Left cardiac atrium (tissue), 4 donors: Measurements from ENCODE around the gene PADI3. TPM values are rescaled to one million over a fixed set of nuclear protein-coding genes. Genes with fewer than 3 reads are reported as not detected.

Source experiments
- ATAC-seq, 2 donors: fragments of 200-7000 bp; cut with Tn5 transposase; one replicate each; pipeline ENCODE4 v1.9.1; 2020; ENCODE audit warnings: mild to moderate bottlenecking in 2 of 2, moderate library complexity in 2 of 2
- DNase-seq: peaks from one replicate; pipeline ENCODE4 v3.0.0-alpha.2; 2020
- intact Hi-C, 2 donors: fragments of 100-400 bp; cut with DNase I; formaldehyde crosslinking; loops; one replicate each; pipeline versions ENCODE4 v1.14.1 to v1.15.1; 2022 to 2023
- total RNA-seq, 2 donors: library from RNA; stranded (reverse); fragmentation: NEBNext Ultra II Directional; extraction: Animal tissue kit (Norgen Biotek cat#: 25700); gene quantifications; one replicate each; pipeline ENCODE4 v1.2.1, GENCODE V29; 2021
- donor health status: DM: no; HTN: yes; CAD: no.
- donor health status: DM: no; HTN: yes; CAD: no; lungs with severe emphysema.
- donor health status: DM: yes; HTN: yes; CAD: no.
- donor health status: Dilated cardiomyopathy.

PADI3 gene
- total RNA-seq, 2 donors from 2014 or later, result not detected

GRCh38 chr1:17213148-17213781 lies 35.6 kb upstream of the PADI3 start:
- DNase-seq (no peak), ATAC-seq (no peak)
- intact Hi-C loops, result no loop called here

DNA sequence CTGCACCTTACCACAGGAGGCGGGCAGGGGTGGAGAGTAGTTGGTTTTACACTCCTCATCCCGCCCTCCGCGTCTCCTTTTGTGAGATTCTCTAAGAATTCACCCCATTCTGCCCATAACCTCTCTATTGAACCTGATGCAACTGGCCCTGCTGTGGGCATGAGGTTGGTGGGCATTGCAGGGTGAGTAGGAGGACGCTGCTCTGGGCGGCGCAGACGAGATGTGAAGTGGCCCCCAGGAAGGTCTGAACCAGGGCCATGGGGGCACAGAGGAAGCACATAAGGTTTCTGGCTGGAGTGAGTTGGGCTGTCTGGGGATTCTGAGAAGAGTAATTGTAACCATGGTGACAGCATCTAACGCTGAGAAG lies 35.1 kb upstream of the PADI3 start:
- no peak for ATAC-seq
- DNase-seq, result no peak
- intact Hi-C loops, result no loop called here

DNA sequence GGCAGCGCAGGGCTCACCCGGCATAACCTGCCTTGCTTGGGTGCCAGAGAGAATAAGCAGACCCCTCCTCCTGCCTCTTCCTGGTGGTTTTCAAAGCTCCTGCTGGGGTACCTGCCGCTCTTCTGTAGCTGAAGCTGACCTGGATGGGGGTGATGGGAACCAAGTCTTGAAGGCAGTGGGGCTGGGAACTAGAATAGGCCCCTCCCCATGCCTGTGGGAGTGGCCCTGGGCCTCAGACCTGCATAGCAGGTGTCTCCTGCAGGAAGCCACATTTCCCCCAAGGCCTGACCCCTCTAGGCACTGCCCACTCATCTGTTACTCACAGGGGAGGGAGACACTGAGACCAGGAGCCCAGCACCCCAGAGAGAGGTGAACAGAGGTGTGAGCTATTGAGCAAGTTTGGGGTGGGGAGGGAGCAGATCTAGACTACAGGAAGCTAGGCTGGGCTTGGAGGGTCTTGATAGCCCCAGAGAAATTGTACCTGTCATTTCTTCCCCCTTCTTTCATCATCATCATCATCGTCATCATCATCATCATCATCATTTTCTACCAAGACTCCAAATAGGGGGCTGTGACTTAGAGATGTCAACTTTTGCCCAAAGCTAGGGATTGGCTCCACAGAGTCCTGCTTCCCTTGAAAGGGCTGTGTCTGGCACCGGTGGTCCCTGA lies 33.9 kb upstream of the PADI3 start:
- DNase-seq, result no peak
- ATAC-seq, result no peak
- intact Hi-C loops, result no loop called here

GRCh38 chr1:17215545-17215890 lies 33.4 kb upstream of the PADI3 start:
- ATAC-seq (no peak), DNase-seq (no peak)
- intact Hi-C loops, result no loop called here

DNA sequence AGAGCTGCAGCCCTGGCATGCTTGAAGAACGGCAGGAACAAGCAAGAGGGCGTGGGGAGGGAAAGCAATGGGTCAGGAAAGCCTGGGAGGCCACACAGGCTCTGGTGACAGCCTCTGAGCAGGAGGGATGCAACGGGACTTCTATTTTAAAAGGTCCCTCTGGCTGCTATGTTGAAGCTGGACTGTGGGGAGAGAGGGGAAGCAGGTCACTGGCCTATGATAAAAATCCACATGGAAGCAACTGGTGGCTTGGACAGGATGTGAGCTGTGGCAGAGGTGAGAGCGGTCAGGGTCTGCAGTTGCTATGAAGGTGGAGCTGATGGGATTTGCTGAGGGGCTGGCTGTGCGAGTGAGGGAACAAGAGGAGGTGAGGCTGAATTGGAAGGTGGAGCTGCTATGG lies 32.8 kb upstream of the PADI3 start:
- DNase-seq, result no peak
- ATAC-seq, result no peak
- intact Hi-C loops, result no loop called here

DNA sequence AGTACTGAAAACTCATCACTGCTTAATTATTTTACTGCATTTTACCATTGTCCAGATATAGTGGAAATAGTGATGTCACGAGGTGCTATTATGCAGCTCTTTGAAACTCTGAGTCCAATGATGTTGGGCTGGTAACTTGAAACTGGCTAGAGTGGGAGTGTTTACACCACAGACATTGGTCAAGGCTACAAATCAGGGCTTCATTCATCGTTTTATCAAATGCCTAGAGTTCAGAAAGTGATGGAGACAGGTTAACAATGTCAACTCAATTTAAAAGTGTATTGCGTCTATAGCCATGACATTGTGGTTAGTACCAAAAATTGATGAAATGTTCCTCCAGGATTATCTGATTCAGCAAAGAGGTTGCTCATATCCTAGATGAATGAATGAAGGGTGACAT lies 31.3 kb upstream of the PADI3 start:
- intact Hi-C loops, result no loop called here
- no peak for DNase-seq
- no peak for ATAC-seq

- DNase-seq (no peak), ATAC-seq (no peak)
- intact Hi-C loops, result no loop called here
These were observed 30.0 kb upstream of the PADI3 start for GRCh38 chr1:17218939-17219338.

DNA sequence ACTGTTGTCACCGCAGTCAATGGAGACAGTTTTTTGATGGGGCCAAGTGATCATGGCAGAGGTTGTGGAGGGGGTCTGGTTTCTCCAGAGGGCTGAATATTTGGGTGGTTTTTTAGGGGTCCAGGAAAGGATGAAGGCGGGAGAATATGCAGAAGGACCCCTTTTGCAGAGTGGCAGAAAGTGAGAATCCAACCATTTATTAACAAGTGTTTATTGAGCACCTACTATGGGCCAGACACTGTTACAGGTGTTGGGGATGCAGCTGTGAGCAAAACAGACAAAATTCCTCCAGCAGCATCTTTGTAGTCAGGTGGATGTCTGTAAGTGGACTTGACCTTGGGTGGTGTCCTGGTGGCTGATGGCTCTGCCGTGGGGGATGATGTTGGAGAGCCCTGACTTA lies 28.6 kb upstream of the PADI3 start:
- DNase-seq, result no peak
- intact Hi-C loops, result no loop called here
- no peak for ATAC-seq

- DNase-seq, result no peak
- ATAC-seq, result no peak
- intact Hi-C loops, result no loop called here
These were observed 26.3 kb upstream of the PADI3 start for GRCh38 chr1:17222557-17222956.

GRCh38 chr1:17224434-17224833 lies 24.5 kb upstream of the PADI3 start:
- ATAC-seq (no peak), DNase-seq (no peak)
- intact Hi-C loops, result no loop called here

- intact Hi-C loops, result no loop called here
- ATAC-seq, result no peak
- no peak for DNase-seq
These were observed 23.8 kb upstream of the PADI3 start for GRCh38 chr1:17225140-17225539.

- ATAC-seq (no peak), DNase-seq (no peak)
- intact Hi-C loops, result no loop called here
These were observed 21.5 kb upstream of the PADI3 start for GRCh38 chr1:17227358-17227915.

GRCh38 chr1:17228619-17229018 lies 20.3 kb upstream of the PADI3 start:
- ATAC-seq (no peak), DNase-seq (no peak)
- intact Hi-C loops, result no loop called here

- intact Hi-C loops, result no loop called here
- DNase-seq (no peak), ATAC-seq (no peak)
These were observed 19.5 kb upstream of the PADI3 start for GRCh38 chr1:17229379-17229778.

GRCh38 chr1:17230106-17230505 lies 18.8 kb upstream of the PADI3 start:
- ATAC-seq (no peak), DNase-seq (no peak)
- intact Hi-C loops, result loop anchor here in 1 of 2 donors (10.0 kb wide), 1 partner anchor 165 kb away; no protein-coding TSS in a partner anchor

- intact Hi-C loops, result loop anchor here in 1 of 2 donors (10.0 kb wide), 1 partner anchor 166 kb away; no protein-coding TSS in a partner anchor
- no peak for DNase-seq
- ATAC-seq, result no peak
These were observed 18.1 kb upstream of the PADI3 start for GRCh38 chr1:17230671-17231310.

- DNase-seq (no peak), ATAC-seq (peak in 1 of 2 donors; percentile 57)
- intact Hi-C loops, result loop anchor here in 1 of 2 donors (10.0 kb wide), 1 partner anchor 168 kb away; no protein-coding TSS in a partner anchor
These were observed 15.9 kb upstream of the PADI3 start for GRCh38 chr1:17232759-17233661.

GRCh38 chr1:17233675-17234320 lies 15.1 kb upstream of the PADI3 start:
- ATAC-seq (peak; percentile 73 to 91), DNase-seq (no peak)
- intact Hi-C loops, result loop anchor here (2.0 to 10.0 kb wide), 2 partner anchors 169 to 173 kb away; no protein-coding TSS in a partner anchor

DNA sequence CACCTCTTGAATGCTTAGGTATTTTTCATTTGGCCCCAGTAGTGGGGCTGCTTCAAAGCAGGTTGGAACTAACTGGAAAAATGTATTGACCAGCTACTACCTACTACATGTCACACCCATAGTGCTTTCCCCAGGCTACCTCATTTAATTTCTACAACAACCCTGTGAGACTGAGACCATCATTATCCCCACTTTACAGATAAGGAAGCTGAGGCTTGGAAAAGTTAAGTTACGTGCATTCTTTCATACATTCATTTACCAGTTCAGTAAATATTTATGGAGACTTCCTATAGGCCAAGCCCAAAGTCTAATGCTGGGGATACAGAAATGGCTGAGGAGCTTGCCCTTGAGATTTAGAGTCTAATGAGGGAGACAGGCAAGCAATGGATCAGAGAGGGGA lies 14.5 kb upstream of the PADI3 start:
- ATAC-seq, result no peak
- no peak for DNase-seq
- intact Hi-C loops, result loop anchor here (2.0 to 10.0 kb wide), 2 partner anchors 170 to 174 kb away; no protein-coding TSS in a partner anchor
